Large intestine (tissue), 3 donors: ENCODE measurements around the gene FBXL7. TPM values are rescaled to one million over a fixed set of nuclear protein-coding genes. Genes with fewer than 3 reads are reported as not detected.

ENCODE experiments used
- DNase-seq, 2 donors: peaks; one replicate each; pipeline versions ENCODE4 v3.0.0 to v3.0.0-alpha.2; 2013
- H3K27ac ChIP-seq: one replicate; pipeline ENCODE4 v1.5.1; 2013; ENCODE audit warnings: low read length
- H3K27me3 ChIP-seq: 2 replicates; pipeline ENCODE4 v1.6.1; 2013; ENCODE audit warnings: low read length; ENCODE audit not compliant: control insufficient read depth, insufficient read depth
- H3K36me3 ChIP-seq: 2 replicates; pipeline ENCODE4 v1.6.1; 2013; ENCODE audit warnings: low read length; ENCODE audit not compliant: control insufficient read depth, insufficient read depth
- H3K4me1 ChIP-seq: one replicate; pipeline ENCODE4 v1.6.1; 2013; ENCODE audit warnings: low read length; ENCODE audit not compliant: control insufficient read depth, insufficient read depth
- H3K4me3 ChIP-seq: one replicate; pipeline ENCODE4 v1.5.1; 2013; ENCODE audit warnings: low read length
- H3K9me3 ChIP-seq: one replicate; pipeline ENCODE4 v1.6.1; 2013; ENCODE audit warnings: mild to moderate bottlenecking, low read depth, low read length, moderate library complexity; ENCODE audit not compliant: control insufficient read depth
- WGBS: methylation state at CpG from one replicate; pipeline ENCODE4 v1.1.5; 2013; ENCODE audit warnings: low lambda C conversion rate; ENCODE audit not compliant: insufficient coverage; 5-methylcytosine and 5-hydroxymethylcytosine counted together
- polyA plus RNA-seq: library from polyadenylated mRNA; unstranded; fragments of 120-200 nt; gene quantifications from one replicate; pipeline ENCODE4 v1.2.1, GENCODE V29; 2013

Gene FBXL7
- polyA plus RNA-seq, 1 donor = 7.2 TPM

- Histone ChIP-seq H3K4me1 (no peaks in the 10 kb centered on the region), H3K4me3 (no peak overlapping the region), H3K36me3 (peaks cover 11% of the 10 kb centered on the region), H3K9me3 (peaks cover 10% of the 10 kb centered on the region), H3K27ac (no peak overlapping the region), H3K27me3 (no peaks in the 10 kb centered on the region)
- DNase-seq = no peak
- WGBS = 100% methylated on average over 1 of the region's 3 CpGs
These were observed 440.9 kb downstream of the FBXL7 start for GRCh38 chr5:15940905-15941304.

- Histone ChIP-seq H3K36me3 (no peaks in the 10 kb centered on the region), H3K4me3 (no peak overlapping the region), H3K9me3 (no peaks in the 10 kb centered on the region), H3K27ac (no peak overlapping the region), H3K27me3 (no peaks in the 10 kb centered on the region), H3K4me1 (no peaks in the 10 kb centered on the region)
- DNase-seq = no peak
- WGBS = no CpG with 5 or more reads among the region's 2 CpGs
These were observed 443.5 kb downstream of the FBXL7 start for GRCh38 chr5:15943487-15943886.

DNA sequence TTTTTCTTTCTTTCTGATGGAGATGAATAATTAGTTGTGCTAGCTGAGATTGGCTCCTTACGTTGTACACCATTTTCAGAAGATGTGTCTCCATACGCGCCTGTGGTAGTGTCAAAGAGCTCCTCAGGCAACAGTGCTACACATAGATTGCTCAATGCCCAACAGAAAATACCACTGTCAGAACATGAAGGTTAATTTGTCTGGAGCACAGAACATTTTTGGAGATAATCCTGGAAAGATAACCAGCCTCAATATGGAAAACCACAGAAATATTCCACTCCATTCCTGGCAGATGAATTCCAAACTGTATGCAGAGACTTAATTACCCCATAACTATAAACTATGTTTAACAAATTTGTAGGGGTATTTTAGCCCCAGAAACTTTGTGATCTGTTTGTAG, 446.0 kb downstream of the FBXL7 start:
- Histone ChIP-seq H3K36me3 (no peaks in the 10 kb centered on the region), H3K9me3 (no peaks in the 10 kb centered on the region), H3K27ac (no peak overlapping the region), H3K4me1 (no peaks in the 10 kb centered on the region), H3K27me3 (no peaks in the 10 kb centered on the region), H3K4me3 (no peak overlapping the region)
- no peak for DNase-seq
- WGBS = no CpG with 5 or more reads among the region's 3 CpGs

- H3K27me3 ChIP-seq = no peaks in the 10 kb centered on the region
- DNase-seq = no peak
- no peaks in the 10 kb centered on the region for H3K9me3 ChIP-seq
- no peaks in the 10 kb centered on the region for H3K4me1 ChIP-seq
- H3K27ac ChIP-seq = no peak overlapping the region
- H3K36me3 ChIP-seq = no peaks in the 10 kb centered on the region
- no peak overlapping the region for H3K4me3 ChIP-seq
- 78% methylated on average over 2 of the region's 3 CpGs for WGBS
These were observed 448.2 kb downstream of the FBXL7 start for GRCh38 chr5:15948190-15948589.

DNA sequence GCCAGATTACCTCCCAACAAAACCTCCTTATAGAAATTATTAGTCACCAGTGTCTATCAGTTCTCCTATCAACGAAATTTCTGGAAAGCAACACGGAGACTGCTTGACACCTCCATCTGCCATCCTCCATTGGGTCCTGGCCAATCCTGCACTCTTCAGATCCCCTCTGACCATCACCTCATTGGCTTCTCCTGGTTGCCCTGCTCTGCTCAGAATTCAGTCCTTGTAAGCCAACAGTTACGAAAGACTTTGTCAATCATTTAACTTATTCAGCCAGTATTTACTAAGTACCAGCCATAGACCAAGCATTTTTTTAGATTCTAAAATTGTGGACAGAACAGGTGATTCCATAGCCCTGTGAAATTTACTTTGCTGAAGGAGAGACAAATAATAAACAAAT, 451.1 kb downstream of the FBXL7 start:
- Histone ChIP-seq H3K9me3 (no peaks in the 10 kb centered on the region), H3K4me3 (no peak overlapping the region), H3K27ac (no peak overlapping the region), H3K27me3 (no peaks in the 10 kb centered on the region), H3K4me1 (no peaks in the 10 kb centered on the region), H3K36me3 (no peaks in the 10 kb centered on the region)
- 100% methylated on average over 1 of the region's 3 CpGs for WGBS
- no peak for DNase-seq

- DNase-seq = no peak
- Histone ChIP-seq H3K4me3 (no peak overlapping the region), H3K4me1 (no peaks in the 10 kb centered on the region), H3K27me3 (no peaks in the 10 kb centered on the region), H3K9me3 (no peaks in the 10 kb centered on the region), H3K27ac (no peak overlapping the region), H3K36me3 (no peaks in the 10 kb centered on the region)
- no CpG with 5 or more reads among the region's 3 CpGs for WGBS
These were observed 451.6 kb downstream of the FBXL7 start for GRCh38 chr5:15951550-15951949.

- WGBS = 89% methylated on average over 5 of the region's 6 CpGs
These were observed 456.6 kb downstream of the FBXL7 start for GRCh38 chr5:15956622-15957021.

DNA sequence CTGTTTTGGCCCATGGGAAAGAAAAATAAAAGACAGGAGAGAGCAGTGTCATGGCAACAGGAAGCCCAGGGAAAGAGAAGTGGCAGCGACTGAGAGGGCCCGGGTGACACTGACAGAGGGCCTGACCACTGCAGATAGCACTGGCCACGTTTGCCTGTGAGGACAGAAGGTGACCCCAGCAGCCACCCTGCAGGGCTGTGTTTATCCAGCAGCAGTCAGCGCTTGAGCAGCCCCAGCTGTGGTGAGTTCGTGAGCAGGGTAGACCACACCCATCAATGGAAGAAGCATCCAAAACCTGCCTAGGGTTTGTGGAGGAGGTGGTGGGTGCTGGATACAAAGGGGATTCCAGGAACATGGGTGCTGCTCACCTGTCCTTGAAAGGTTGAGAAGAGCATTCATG, 457.1 kb downstream of the FBXL7 start:
- WGBS = 83% methylated on average over 1 of the region's 5 CpGs
- H3K4me1 ChIP-seq = no peaks in the 10 kb centered on the region
- H3K4me3 ChIP-seq = no peak overlapping the region
- no peak for DNase-seq
- H3K27me3 ChIP-seq = no peaks in the 10 kb centered on the region
- H3K36me3 ChIP-seq = no peaks in the 10 kb centered on the region
- no peaks in the 10 kb centered on the region for H3K9me3 ChIP-seq
- H3K27ac ChIP-seq = no peak overlapping the region

More at GRCh38 chr5:15956622-15957021, 456.6 kb downstream of the FBXL7 start:
- Histone ChIP-seq H3K9me3 (no peaks in the 10 kb centered on the region), H3K4me3 (no peak overlapping the region), H3K36me3 (no peaks in the 10 kb centered on the region), H3K27me3 (no peaks in the 10 kb centered on the region), H3K27ac (no peak overlapping the region), H3K4me1 (no peaks in the 10 kb centered on the region)
- no peak for DNase-seq

DNA sequence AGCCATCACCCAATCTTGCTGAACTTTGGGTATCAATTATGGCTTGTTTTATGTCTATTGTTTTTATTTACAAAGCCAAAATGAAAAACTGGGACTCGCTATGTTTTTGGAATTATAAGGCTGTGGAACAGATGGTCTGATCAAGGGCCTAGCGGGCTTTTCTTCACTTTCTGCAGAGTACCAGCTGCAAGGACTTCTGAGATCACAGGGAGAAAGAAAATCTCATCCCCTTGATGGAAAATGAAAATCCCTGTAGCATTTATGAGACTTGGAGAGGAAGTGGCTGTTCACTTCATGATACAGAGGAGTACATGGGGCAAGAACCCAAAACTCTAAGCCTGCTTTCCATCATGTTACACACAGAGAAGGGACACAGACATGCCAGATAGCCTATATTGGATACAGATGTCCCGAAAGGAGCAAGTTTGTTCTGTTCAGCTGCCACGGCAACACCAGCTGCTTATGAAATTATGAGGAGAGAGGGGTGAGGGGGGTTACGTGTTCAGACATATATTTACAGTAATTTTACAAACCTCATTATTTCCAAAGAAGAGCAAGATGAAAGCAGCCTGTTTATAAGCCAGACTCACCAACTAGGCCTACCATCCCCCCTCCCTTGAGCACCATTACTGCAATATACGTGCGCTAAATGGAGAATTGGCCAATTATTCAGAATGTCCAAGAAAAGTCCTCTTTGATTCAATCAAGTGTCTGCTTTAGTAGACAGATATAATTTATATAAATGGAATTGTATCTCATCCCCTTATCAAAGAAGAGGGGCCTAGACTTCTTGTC, 459.6 kb downstream of the FBXL7 start:
- H3K4me3 ChIP-seq = no peak overlapping the region
- no peaks in the 10 kb centered on the region for H3K27me3 ChIP-seq
- H3K9me3 ChIP-seq = no peaks in the 10 kb centered on the region
- H3K4me1 ChIP-seq = no peaks in the 10 kb centered on the region
- peak; percentile 15 to 35 for DNase-seq
- H3K27ac ChIP-seq = no peak overlapping the region
- WGBS = no CpG with 5 or more reads among the region's 7 CpGs
- H3K36me3 ChIP-seq = no peaks in the 10 kb centered on the region

- WGBS = 70% methylated on average over 2 of the region's 6 CpGs
- no peak overlapping the region for H3K27ac ChIP-seq
- no peaks in the 10 kb centered on the region for H3K4me1 ChIP-seq
- DNase-seq = no peak
- no peak overlapping the region for H3K4me3 ChIP-seq
- H3K27me3 ChIP-seq = no peaks in the 10 kb centered on the region
- H3K36me3 ChIP-seq = no peaks in the 10 kb centered on the region
- no peaks in the 10 kb centered on the region for H3K9me3 ChIP-seq
These were observed 466.2 kb downstream of the FBXL7 start for GRCh38 chr5:15966066-15966640.

DNA sequence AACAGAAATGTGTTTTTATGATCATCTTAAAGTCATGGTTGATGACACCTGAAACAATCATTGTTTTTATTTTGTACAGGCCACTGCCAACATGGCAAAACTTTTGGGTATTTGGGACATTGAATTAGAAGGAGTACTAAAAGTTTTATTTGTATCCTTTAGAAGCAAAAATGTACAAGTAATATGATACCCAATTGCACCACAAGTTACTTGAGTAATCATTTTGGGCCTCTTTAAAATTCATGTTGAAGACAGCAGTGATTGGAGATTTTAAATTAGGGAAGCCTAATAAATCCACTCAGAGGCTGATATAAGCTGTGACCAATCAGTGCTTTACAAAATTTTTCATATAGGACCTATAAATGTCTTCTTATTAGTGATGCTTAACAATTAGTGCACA, 466.7 kb downstream of the FBXL7 start:
- Histone ChIP-seq H3K27me3 (no peaks in the 10 kb centered on the region), H3K36me3 (no peaks in the 10 kb centered on the region), H3K9me3 (no peaks in the 10 kb centered on the region), H3K27ac (no peak overlapping the region), H3K4me3 (no peak overlapping the region), H3K4me1 (no peaks in the 10 kb centered on the region)
- no peak for DNase-seq
